HEK293 (cell line): ENCODE measurements around the gene LIMS3.
"Not testable (repeated sequence)": the region's sequence is repeated elsewhere in the genome, so short reads cannot be mapped to it uniquely, and the experiment has no call there.

ENCODE experiments used
- GFI1B ChIP-seq: fragments of 450-650 bp; formaldehyde crosslinking; IDR thresholded peaks from 2 replicates; pipeline ENCODE4 v1.5.1; 2016; ENCODE audit warnings: missing biosample characterization, missing genetic modification characterization
- KLF8 ChIP-seq: fragments of 450-650 bp; formaldehyde crosslinking; IDR thresholded peaks from 2 replicates; pipeline ENCODE4 v1.5.1; 2016; ENCODE audit warnings: missing biosample characterization, missing genetic modification characterization
- SALL2 ChIP-seq: fragments of 450-650 bp; formaldehyde crosslinking; IDR thresholded peaks from 2 replicates; pipeline ENCODE4 v1.5.0; 2017; ENCODE audit warnings: missing biosample characterization, mild to moderate bottlenecking, missing genetic modification characterization, borderline replicate concordance
- WT1 ChIP-seq: fragments of 450-650 bp; formaldehyde crosslinking; IDR thresholded peaks from 2 replicates; pipeline ENCODE4 v1.5.1; 2016; ENCODE audit warnings: missing biosample characterization, missing genetic modification characterization
- YY1 ChIP-seq: fragments of 450-650 bp; formaldehyde crosslinking; IDR thresholded peaks from 2 replicates; pipeline ENCODE4 v1.5.1; 2018; ENCODE audit warnings: missing biosample characterization, missing genetic modification characterization
- ZNF596 ChIP-seq: fragments of 450-650 bp; IDR thresholded peaks from 2 replicates; pipeline ENCODE4 v1.5.0; 2018; ENCODE audit warnings: missing biosample characterization, mild to moderate bottlenecking, missing genetic modification characterization, moderate library complexity
- TF ChIP-seq, protein P1 (sequence below): fragments of 450-650 bp; formaldehyde crosslinking; IDR thresholded peaks from 2 replicates; pipeline ENCODE4 v1.5.1; 2016; ENCODE audit warnings: missing biosample characterization, missing genetic modification characterization
- TF ChIP-seq, protein P2 (sequence below): fragments of 450-650 bp; formaldehyde crosslinking; optimal IDR thresholded peaks from 2 replicates; pipeline ENCODE3; 2016; ENCODE audit warnings: missing biosample characterization, mild to moderate bottlenecking, missing genetic modification characterization
- TF ChIP-seq, protein P3 (sequence below): fragments of 450-650 bp; formaldehyde crosslinking; IDR thresholded peaks from 2 replicates; pipeline ENCODE4 v1.5.1; 2016; ENCODE audit warnings: missing biosample characterization, missing genetic modification characterization, borderline replicate concordance
- TF ChIP-seq, protein P4 (sequence below): sonication (generic); formaldehyde crosslinking; IDR thresholded peaks from 2 replicates; pipeline ENCODE4 v1.8.1; 2022; ENCODE audit warnings: mild to moderate bottlenecking, moderate library complexity, missing genetic modification reagents

DNA sequence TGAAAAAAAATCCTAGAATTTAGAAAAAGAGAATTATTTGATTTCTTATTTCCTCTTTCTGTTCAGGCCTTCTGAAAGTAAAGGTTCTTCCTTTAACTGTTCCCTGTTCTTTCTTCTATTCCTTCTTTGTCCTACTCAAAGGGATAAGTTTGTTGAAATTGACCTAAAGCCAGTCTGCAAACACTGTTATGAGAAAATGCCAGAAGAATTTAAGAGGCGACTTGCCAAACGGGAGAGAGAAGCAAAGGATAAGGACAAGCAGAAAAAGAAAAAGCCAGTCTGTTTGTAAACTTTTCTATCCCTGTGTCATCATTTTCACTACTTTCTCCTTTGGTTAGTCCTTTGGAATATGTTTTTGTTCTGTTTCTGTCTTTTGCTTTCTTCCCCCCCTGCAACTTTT lies 26.0 kb downstream of the LIMS3 start:
- TF ChIP-seq, protein P1, sequence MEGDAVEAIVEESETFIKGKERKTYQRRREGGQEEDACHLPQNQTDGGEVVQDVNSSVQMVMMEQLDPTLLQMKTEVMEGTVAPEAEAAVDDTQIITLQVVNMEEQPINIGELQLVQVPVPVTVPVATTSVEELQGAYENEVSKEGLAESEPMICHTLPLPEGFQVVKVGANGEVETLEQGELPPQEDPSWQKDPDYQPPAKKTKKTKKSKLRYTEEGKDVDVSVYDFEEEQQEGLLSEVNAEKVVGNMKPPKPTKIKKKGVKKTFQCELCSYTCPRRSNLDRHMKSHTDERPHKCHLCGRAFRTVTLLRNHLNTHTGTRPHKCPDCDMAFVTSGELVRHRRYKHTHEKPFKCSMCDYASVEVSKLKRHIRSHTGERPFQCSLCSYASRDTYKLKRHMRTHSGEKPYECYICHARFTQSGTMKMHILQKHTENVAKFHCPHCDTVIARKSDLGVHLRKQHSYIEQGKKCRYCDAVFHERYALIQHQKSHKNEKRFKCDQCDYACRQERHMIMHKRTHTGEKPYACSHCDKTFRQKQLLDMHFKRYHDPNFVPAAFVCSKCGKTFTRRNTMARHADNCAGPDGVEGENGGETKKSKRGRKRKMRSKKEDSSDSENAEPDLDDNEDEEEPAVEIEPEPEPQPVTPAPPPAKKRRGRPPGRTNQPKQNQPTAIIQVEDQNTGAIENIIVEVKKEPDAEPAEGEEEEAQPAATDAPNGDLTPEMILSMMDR (tag by site-specific recombination), result not testable (repeated sequence)
- TF ChIP-seq KLF8; YY1 (tag by site-specific recombination); ZNF596 (tag by site-specific recombination); SALL2 (tag by site-specific recombination); WT1 (tag by site-specific recombination); GFI1B (tag by site-specific recombination): not testable (repeated sequence)
- TF ChIP-seq, protein P2, sequence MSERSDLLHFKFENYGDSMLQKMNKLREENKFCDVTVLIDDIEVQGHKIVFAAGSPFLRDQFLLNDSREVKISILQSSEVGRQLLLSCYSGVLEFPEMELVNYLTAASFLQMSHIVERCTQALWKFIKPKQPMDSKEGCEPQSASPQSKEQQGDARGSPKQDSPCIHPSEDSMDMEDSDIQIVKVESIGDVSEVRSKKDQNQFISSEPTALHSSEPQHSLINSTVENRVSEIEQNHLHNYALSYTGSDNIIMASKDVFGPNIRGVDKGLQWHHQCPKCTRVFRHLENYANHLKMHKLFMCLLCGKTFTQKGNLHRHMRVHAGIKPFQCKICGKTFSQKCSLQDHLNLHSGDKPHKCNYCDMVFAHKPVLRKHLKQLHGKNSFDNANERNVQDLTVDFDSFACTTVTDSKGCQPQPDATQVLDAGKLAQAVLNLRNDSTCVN, result not testable (repeated sequence)
- TF ChIP-seq, protein P3, sequence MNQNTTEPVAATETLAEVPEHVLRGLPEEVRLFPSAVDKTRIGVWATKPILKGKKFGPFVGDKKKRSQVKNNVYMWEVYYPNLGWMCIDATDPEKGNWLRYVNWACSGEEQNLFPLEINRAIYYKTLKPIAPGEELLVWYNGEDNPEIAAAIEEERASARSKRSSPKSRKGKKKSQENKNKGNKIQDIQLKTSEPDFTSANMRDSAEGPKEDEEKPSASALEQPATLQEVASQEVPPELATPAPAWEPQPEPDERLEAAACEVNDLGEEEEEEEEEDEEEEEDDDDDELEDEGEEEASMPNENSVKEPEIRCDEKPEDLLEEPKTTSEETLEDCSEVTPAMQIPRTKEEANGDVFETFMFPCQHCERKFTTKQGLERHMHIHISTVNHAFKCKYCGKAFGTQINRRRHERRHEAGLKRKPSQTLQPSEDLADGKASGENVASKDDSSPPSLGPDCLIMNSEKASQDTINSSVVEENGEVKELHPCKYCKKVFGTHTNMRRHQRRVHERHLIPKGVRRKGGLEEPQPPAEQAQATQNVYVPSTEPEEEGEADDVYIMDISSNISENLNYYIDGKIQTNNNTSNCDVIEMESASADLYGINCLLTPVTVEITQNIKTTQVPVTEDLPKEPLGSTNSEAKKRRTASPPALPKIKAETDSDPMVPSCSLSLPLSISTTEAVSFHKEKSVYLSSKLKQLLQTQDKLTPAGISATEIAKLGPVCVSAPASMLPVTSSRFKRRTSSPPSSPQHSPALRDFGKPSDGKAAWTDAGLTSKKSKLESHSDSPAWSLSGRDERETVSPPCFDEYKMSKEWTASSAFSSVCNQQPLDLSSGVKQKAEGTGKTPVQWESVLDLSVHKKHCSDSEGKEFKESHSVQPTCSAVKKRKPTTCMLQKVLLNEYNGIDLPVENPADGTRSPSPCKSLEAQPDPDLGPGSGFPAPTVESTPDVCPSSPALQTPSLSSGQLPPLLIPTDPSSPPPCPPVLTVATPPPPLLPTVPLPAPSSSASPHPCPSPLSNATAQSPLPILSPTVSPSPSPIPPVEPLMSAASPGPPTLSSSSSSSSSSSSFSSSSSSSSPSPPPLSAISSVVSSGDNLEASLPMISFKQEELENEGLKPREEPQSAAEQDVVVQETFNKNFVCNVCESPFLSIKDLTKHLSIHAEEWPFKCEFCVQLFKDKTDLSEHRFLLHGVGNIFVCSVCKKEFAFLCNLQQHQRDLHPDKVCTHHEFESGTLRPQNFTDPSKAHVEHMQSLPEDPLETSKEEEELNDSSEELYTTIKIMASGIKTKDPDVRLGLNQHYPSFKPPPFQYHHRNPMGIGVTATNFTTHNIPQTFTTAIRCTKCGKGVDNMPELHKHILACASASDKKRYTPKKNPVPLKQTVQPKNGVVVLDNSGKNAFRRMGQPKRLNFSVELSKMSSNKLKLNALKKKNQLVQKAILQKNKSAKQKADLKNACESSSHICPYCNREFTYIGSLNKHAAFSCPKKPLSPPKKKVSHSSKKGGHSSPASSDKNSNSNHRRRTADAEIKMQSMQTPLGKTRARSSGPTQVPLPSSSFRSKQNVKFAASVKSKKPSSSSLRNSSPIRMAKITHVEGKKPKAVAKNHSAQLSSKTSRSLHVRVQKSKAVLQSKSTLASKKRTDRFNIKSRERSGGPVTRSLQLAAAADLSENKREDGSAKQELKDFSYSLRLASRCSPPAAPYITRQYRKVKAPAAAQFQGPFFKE (tag by site-specific recombination), result not testable (repeated sequence)
- TF ChIP-seq, protein P4, sequence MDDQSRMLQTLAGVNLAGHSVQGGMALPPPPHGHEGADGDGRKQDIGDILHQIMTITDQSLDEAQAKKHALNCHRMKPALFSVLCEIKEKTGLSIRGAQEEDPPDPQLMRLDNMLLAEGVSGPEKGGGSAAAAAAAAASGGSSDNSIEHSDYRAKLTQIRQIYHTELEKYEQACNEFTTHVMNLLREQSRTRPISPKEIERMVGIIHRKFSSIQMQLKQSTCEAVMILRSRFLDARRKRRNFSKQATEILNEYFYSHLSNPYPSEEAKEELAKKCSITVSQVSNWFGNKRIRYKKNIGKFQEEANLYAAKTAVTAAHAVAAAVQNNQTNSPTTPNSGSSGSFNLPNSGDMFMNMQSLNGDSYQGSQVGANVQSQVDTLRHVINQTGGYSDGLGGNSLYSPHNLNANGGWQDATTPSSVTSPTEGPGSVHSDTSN, result not testable (repeated sequence)
